ENCODE data around the gene ITGB1. TPM values are rescaled to one million over a fixed set of nuclear protein-coding genes. Genes with fewer than 3 reads are reported as not detected.

ITGB1 gene
- total and polyA plus RNA-seq, 2 donors from 2014 or later: 156 to 410 TPM

DNA sequence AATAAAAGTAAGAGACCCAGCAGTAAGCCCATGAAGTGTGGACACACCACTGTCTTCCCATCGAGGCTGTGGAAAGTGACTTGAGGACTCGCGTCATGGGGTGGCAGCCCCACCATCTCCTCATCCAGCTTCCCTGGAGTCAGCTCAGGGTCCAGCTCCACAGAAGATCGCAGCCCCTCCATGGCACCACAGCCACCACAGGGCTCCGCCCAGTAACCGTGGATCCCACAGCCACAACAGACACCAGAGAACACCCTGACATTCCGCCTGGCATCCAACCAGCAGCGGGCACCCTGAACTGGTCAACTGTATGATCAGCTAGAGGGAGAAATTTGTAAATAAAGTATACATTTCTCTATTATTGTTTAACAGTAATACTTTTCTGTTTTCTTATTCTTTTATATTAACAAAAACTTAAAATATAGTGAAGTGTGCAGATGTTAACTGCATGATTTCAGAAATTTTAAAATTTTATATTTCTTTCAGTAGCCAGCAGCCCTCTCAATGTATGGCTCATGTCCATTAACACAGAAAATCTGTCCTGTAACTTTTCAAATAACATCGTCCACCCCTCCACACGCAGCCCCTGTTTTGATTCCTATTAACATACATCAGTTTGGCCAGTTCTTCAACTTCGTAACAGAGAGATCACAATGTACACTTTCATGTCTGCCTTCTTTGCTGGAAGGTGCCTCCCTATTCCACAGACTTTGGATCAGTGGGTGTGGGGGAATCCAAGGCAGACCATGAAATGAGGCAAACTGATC is 69.7 kb downstream of the ITGB1 start:
- DNase-seq: no peak
- intact Hi-C loops (cut with DNase I): no loop called here
- Histone ChIP-seq H3K4me1 (ENCODE audit: control insufficient read depth in 2 of 3, insufficient read depth in 2 of 3, low read depth in 1 of 3, low read length in 3 of 3) (no peaks in the 10 kb centered on the region), H3K27ac (ENCODE audit: low read depth in 2 of 2, low read length in 2 of 2) (no peak overlapping the region), H3K9ac (ENCODE audit: low read length in 3 of 3) (no peak overlapping the region), H3K9me3 (ENCODE audit: control insufficient read depth in 2 of 3, insufficient read depth in 1 of 3, low read length in 3 of 3) (no peaks in the 10 kb centered on the region), H3K36me3 (ENCODE audit: control insufficient read depth in 2 of 3, insufficient read depth in 3 of 3, low read length in 3 of 3) (no peaks in the 10 kb centered on the region), H3K4me3 (ENCODE audit: low read length in 3 of 3) (no peak overlapping the region), H3K27me3 (ENCODE audit: control insufficient read depth, insufficient read depth, low read length) (no peaks in the 10 kb centered on the region)
- TF ChIP-seq, protein P1, sequence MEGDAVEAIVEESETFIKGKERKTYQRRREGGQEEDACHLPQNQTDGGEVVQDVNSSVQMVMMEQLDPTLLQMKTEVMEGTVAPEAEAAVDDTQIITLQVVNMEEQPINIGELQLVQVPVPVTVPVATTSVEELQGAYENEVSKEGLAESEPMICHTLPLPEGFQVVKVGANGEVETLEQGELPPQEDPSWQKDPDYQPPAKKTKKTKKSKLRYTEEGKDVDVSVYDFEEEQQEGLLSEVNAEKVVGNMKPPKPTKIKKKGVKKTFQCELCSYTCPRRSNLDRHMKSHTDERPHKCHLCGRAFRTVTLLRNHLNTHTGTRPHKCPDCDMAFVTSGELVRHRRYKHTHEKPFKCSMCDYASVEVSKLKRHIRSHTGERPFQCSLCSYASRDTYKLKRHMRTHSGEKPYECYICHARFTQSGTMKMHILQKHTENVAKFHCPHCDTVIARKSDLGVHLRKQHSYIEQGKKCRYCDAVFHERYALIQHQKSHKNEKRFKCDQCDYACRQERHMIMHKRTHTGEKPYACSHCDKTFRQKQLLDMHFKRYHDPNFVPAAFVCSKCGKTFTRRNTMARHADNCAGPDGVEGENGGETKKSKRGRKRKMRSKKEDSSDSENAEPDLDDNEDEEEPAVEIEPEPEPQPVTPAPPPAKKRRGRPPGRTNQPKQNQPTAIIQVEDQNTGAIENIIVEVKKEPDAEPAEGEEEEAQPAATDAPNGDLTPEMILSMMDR (IDR thresholded peaks at IDR 0.05; ENCODE audit: borderline replicate concordance, extremely low read depth, insufficient read depth): no peak
- no peak for FAIRE-seq

GRCh38 chr10:32887481-32887880 is 70.5 kb downstream of the ITGB1 start:
- Histone ChIP-seq H3K27ac (ENCODE audit: low read depth in 2 of 2, low read length in 2 of 2) (no peak overlapping the region), H3K27me3 (ENCODE audit: control insufficient read depth, insufficient read depth, low read length) (no peaks in the 10 kb centered on the region), H3K9ac (ENCODE audit: low read length in 3 of 3) (no peak overlapping the region), H3K9me3 (ENCODE audit: control insufficient read depth in 2 of 3, insufficient read depth in 1 of 3, low read length in 3 of 3) (no peaks in the 10 kb centered on the region), H3K36me3 (ENCODE audit: control insufficient read depth in 2 of 3, insufficient read depth in 3 of 3, low read length in 3 of 3) (no peaks in the 10 kb centered on the region), H3K4me3 (ENCODE audit: low read length in 3 of 3) (no peak overlapping the region), H3K4me1 (ENCODE audit: control insufficient read depth in 2 of 3, insufficient read depth in 2 of 3, low read depth in 1 of 3, low read length in 3 of 3) (no peaks in the 10 kb centered on the region)
- DNase-seq: peak in 1 of 5 donors; percentile 58
- intact Hi-C loops (cut with DNase I): no loop called here
- TF ChIP-seq, protein P1 (IDR thresholded peaks at IDR 0.05; ENCODE audit: borderline replicate concordance, extremely low read depth, insufficient read depth): no peak
- no peak for FAIRE-seq

DNA sequence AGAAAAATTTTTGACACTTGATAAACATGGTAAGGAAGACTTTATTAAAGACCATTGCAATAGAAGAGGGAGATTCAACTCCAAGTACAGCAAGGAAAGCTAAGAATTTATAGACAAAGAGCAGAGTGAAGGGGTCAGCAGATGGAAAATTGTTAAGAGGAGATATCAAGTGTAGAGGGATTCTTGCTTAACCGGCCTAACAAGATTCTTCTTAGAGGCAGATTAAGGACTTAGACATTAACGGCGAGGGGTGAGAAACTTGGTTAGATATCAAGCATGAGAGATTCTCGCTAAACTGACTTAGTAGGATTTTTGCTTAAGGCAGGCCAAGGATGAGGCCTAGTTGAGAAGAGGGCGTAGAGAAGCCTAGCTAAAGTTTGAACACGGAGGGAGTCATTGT is 76.0 kb downstream of the ITGB1 start:
- Histone ChIP-seq H3K4me3 (ENCODE audit: low read length in 3 of 3) (no peak overlapping the region), H3K4me1 (ENCODE audit: control insufficient read depth in 2 of 3, insufficient read depth in 2 of 3, low read depth in 1 of 3, low read length in 3 of 3) (no peaks in the 10 kb centered on the region), H3K9me3 (ENCODE audit: control insufficient read depth in 2 of 3, insufficient read depth in 1 of 3, low read length in 3 of 3) (no peaks in the 10 kb centered on the region), H3K9ac (ENCODE audit: low read length in 3 of 3) (no peak overlapping the region), H3K27me3 (ENCODE audit: control insufficient read depth, insufficient read depth, low read length) (no peaks in the 10 kb centered on the region), H3K36me3 (ENCODE audit: control insufficient read depth in 2 of 3, insufficient read depth in 3 of 3, low read length in 3 of 3) (no peaks in the 10 kb centered on the region), H3K27ac (ENCODE audit: low read depth in 2 of 2, low read length in 2 of 2) (no peak overlapping the region)
- DNase-seq (no peak), FAIRE-seq (no peak)
- TF ChIP-seq, protein P1 (IDR thresholded peaks at IDR 0.05; ENCODE audit: borderline replicate concordance, extremely low read depth, insufficient read depth): no peak
- intact Hi-C loops (cut with DNase I): no loop called here
